ENCODE data around the gene JDP2. TPM values are rescaled to one million over a fixed set of nuclear protein-coding genes. Genes with fewer than 3 reads are reported as not detected.
A peak's percentile ranks its signal among the peaks of the same experiment; 100 is the strongest.

Gene JDP2
- total and polyA plus RNA-seq, 2 of the 4 experiments (the other 2 are of a cell fraction): 35.7 to 38.4 TPM

DNA sequence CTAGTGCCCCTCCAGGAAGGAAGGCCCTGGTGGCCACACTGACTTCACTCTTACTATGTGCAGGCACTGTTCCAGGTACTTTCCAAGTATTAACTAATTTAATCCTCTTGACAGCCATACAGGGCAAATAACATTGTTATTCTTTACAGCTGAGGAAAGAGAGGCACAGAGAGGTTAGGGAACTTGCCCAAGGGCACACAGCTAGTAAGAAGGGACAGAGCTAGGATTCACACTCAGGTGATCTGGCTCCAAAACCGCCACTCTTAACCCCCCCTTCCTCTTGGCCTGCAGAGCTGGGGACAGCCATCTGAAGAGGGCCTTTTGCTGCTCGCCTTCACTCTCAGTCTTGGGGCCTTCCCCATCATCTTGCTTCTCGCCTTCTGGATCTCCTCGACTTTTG, 4.0 kb downstream of the JDP2 start:
- intact Hi-C loops (cut with micrococcal nuclease): no loop called here
- POLR2A ChIA-PET (ENCODE audit: unreplicated experiment): no interaction called here
- H3K27me3 ChIP-seq (ENCODE audit: control insufficient read depth, insufficient read depth, low read length): no peaks in the 10 kb centered on the region
- CTCF ChIA-PET: interaction anchor here (0.7 to 1.3 kb wide), 2 partner anchors 14 to 711 kb away, joined by 3 read pairs; no protein-coding TSS in a partner anchor
- H2AK5ac ChIP-seq (ENCODE audit: low read depth, low read length): no peak overlapping the region
- H3K9me3 ChIP-seq (ENCODE audit: control insufficient read depth, insufficient read depth, low read length): no peaks in the 10 kb centered on the region
- no peak overlapping the region for H3K14ac ChIP-seq (replicated peaks; ENCODE audit: low read depth, low read length)
- H3K4ac ChIP-seq (ENCODE audit: low read depth, low read length): no peak overlapping the region
- H3K79me1 ChIP-seq (ENCODE audit: low read depth in 1 of 2, low read length in 2 of 2): peaks cover 33 to 82% of the 10 kb centered on the region in 2 experiments
- no peak overlapping the region for H2BK15ac ChIP-seq (ENCODE audit: low read depth, low read length)
- ATAC-seq (ENCODE audit: low read depth): no peak
- H3K4me3 ChIP-seq (ENCODE audit: insufficient read depth, low read depth, low read length): no peak overlapping the region
- H4K91ac ChIP-seq (ENCODE audit: insufficient read depth, low read depth, low read length): no peak overlapping the region
- no TSS peak for BruUV-seq (replicated peaks)
- H2AFZ ChIP-seq (replicated peaks; ENCODE audit: low read length, poor library complexity): no peak overlapping the region
- no peak overlapping the region for H4K5ac ChIP-seq (ENCODE audit: low read depth, low read length)
- no peak overlapping the region for H2BK5ac ChIP-seq (ENCODE audit: low read depth, low read length, poor library complexity, severe bottlenecking)
- in situ Hi-C loops (cut with MboI; ENCODE audit: low sequenced_read_pairs): no loop called here
- no peak overlapping the region for H3K9ac ChIP-seq (ENCODE audit: low read depth, low read length)
- no peak overlapping the region for H3K18ac ChIP-seq (ENCODE audit: low read depth, low read length)
- no peak overlapping the region for H2BK120ac ChIP-seq (ENCODE audit: low read depth, low read length)
- WGBS, 2 experiments (ENCODE audit: extremely low coverage in 2 of 2, insufficient read length in 1 of 2): 100% methylated on average over 3 of the region's 4 CpGs; no CpG with 5 or more reads in 1 of the 2 experiments
- DNase-seq: no peak
- no peak overlapping the region for H3K4me2 ChIP-seq (ENCODE audit: low read depth, low read length)
- H3K56ac ChIP-seq (ENCODE audit: extremely low read depth, insufficient read depth, low read length): no peak overlapping the region
- peaks cover 41% of the 10 kb centered on the region for H3K36me3 ChIP-seq (ENCODE audit: control insufficient read depth, insufficient read depth, low read length)
- peaks cover 28% of the 10 kb centered on the region for H3K4me1 ChIP-seq (ENCODE audit: control insufficient read depth, insufficient read depth, low read length)
- H4K8ac ChIP-seq (ENCODE audit: low read depth in 2 of 2, low read length in 2 of 2): no peak overlapping the region
- no peak for TF ChIP-seq RCOR1 (IDR thresholded peaks at IDR 0.05; ENCODE audit: insufficient replicate concordance, low read length)
- TF ChIP-seq, protein P1, sequence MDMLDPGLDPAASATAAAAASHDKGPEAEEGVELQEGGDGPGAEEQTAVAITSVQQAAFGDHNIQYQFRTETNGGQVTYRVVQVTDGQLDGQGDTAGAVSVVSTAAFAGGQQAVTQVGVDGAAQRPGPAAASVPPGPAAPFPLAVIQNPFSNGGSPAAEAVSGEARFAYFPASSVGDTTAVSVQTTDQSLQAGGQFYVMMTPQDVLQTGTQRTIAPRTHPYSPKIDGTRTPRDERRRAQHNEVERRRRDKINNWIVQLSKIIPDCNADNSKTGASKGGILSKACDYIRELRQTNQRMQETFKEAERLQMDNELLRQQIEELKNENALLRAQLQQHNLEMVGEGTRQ (IDR thresholded peaks at IDR 0.05; ENCODE audit: low read depth, low read length): no peak
- no peak for TF ChIP-seq CHD1 (IDR thresholded peaks at IDR 0.05; ENCODE audit: low read depth, low read length)
- no peak for TF ChIP-seq SMC3 (IDR thresholded peaks at IDR 0.05; ENCODE audit: low read depth, low read length)
- TF ChIP-seq POLR2A (IDR thresholded peaks at IDR 0.05; ENCODE audit: low read depth, low read length): no peak
- TF ChIP-seq, protein P2, sequence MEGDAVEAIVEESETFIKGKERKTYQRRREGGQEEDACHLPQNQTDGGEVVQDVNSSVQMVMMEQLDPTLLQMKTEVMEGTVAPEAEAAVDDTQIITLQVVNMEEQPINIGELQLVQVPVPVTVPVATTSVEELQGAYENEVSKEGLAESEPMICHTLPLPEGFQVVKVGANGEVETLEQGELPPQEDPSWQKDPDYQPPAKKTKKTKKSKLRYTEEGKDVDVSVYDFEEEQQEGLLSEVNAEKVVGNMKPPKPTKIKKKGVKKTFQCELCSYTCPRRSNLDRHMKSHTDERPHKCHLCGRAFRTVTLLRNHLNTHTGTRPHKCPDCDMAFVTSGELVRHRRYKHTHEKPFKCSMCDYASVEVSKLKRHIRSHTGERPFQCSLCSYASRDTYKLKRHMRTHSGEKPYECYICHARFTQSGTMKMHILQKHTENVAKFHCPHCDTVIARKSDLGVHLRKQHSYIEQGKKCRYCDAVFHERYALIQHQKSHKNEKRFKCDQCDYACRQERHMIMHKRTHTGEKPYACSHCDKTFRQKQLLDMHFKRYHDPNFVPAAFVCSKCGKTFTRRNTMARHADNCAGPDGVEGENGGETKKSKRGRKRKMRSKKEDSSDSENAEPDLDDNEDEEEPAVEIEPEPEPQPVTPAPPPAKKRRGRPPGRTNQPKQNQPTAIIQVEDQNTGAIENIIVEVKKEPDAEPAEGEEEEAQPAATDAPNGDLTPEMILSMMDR (conservative IDR thresholded peaks at IDR 0.05; ENCODE audit: low read depth, low read length): no peak
- no peak for TF ChIP-seq FOS (IDR thresholded peaks at IDR 0.05; ENCODE audit: low read depth, low read length)
- no peak for TF ChIP-seq RFX5 (IDR thresholded peaks at IDR 0.05; ENCODE audit: low read depth, low read length)
- TF ChIP-seq MAZ (IDR thresholded peaks at IDR 0.05; ENCODE audit: borderline replicate concordance, low read depth, low read length): no peak
- TF ChIP-seq MXI1 (IDR thresholded peaks at IDR 0.05; ENCODE audit: borderline replicate concordance, low read depth, low read length): no peak
- TF ChIP-seq NFE2L2 (IDR thresholded peaks at IDR 0.05; ENCODE audit: low read depth, low read length): no peak
- TF ChIP-seq RAD21 (IDR thresholded peaks at IDR 0.05; ENCODE audit: low read length): no peak
- TF ChIP-seq BHLHE40 (IDR thresholded peaks at IDR 0.05; ENCODE audit: low read depth, low read length): no peak
- no peak for TF ChIP-seq CEBPB (IDR thresholded peaks at IDR 0.05; ENCODE audit: low read depth, low read length)
- TF ChIP-seq MAFK (IDR thresholded peaks at IDR 0.05; ENCODE audit: low read depth, low read length): no peak
- H4K20me1 ChIP-seq (ENCODE audit: insufficient read depth, low read length): peaks cover 81% of the 10 kb centered on the region
- no peak overlapping the region for H2BK20ac ChIP-seq (ENCODE audit: low read depth, low read length)
- dilution Hi-C loops (cut with HindIII; ENCODE audit: low sequenced_read_pairs, unreplicated experiment): no loop called here
- no peak overlapping the region for H3K27ac ChIP-seq (ENCODE audit: insufficient read depth, low read length)
- 0 out of 2 replicates have a peak overlapping the region, but pooled peaks have one; percentile 24 for H3K23ac ChIP-seq (ENCODE audit: low read depth, low read length)
- H2AK9ac ChIP-seq (replicated peaks; ENCODE audit: low read depth, low read length, poor library complexity): no peak overlapping the region
- peaks cover 47% of the 10 kb centered on the region for H3K9me1 ChIP-seq (ENCODE audit: insufficient read depth, low read length)
